CD8-positive, alpha-beta memory T cell (primary cell): ENCODE data around the gene DYNLT4. TPM values are rescaled to one million over a fixed set of nuclear protein-coding genes. Genes with fewer than 3 reads are reported as not detected.
"Not testable (repeated sequence)": the region's sequence is repeated elsewhere in the genome, so short reads cannot be mapped to it uniquely, and the experiment has no call there.

Source experiments
- CTCF ChIA-PET: fragments of 350-600 bp; sonication (Branson Sonifier 250); formaldehyde crosslinking; loops from one replicate; lab custom pipeline; 2021; ENCODE audit warnings: antibody characterized with exemption; lab: Charles Lee
- POLR2A ChIA-PET: fragments of 350-600 bp; sonication (Branson Sonifier 250); formaldehyde crosslinking; loops from one replicate; lab custom pipeline; 2021; ENCODE audit warnings: antibody characterized with exemption; lab: Charles Lee
- DNase-seq, 5 donors: peaks; one replicate each; pipeline versions ENCODE4 v3.0.0 to v3.0.0-alpha.2; 2020 to 2022; ENCODE audit warnings: mixed read lengths in 1 of 5
- H3K27ac ChIP-seq: one replicate; pipeline ENCODE4 v1.7.0; 2013; ENCODE audit warnings: low read depth, mild to moderate bottlenecking, low read length, moderate library complexity
- H3K27me3 ChIP-seq: 2 replicates; pipeline ENCODE4 v1.7.0; 2013; ENCODE audit warnings: low read length, mild to moderate bottlenecking; ENCODE audit not compliant: insufficient read depth, poor library complexity, severe bottlenecking
- H3K36me3 ChIP-seq: 2 replicates; pipeline ENCODE4 v1.7.0; 2013; ENCODE audit warnings: mild to moderate bottlenecking, low read length, moderate library complexity; ENCODE audit not compliant: insufficient read depth
- H3K4me1 ChIP-seq: 2 replicates; pipeline ENCODE4 v1.7.0; 2013; ENCODE audit warnings: mild to moderate bottlenecking, low read length, moderate library complexity; ENCODE audit not compliant: insufficient read depth
- H3K4me3 ChIP-seq: 2 replicates; pipeline ENCODE4 v1.7.0; 2013; ENCODE audit warnings: mild to moderate bottlenecking, low read length
- H3K9me3 ChIP-seq: 2 replicates; pipeline ENCODE4 v1.7.0; 2013; ENCODE audit warnings: mild to moderate bottlenecking, low read length
- H3K27ac Mint-ChIP-seq, 8 donors: one replicate each; pipeline ENCODE4 v1.8.0; 2020 to 2021; ENCODE audit warnings: mixed read lengths in 8 of 8, mild to moderate bottlenecking in 6 of 8, inconsistent platforms in 3 of 8, moderate library complexity in 3 of 8
- H3K27me3 Mint-ChIP-seq, 2 donors: one replicate each; pipeline ENCODE4 v1.8.0; 2020 to 2021; ENCODE audit warnings: mixed read lengths in 2 of 2, mild to moderate bottlenecking in 1 of 2, moderate library complexity in 1 of 2
- H3K36me3 Mint-ChIP-seq, 3 donors: one replicate each; pipeline ENCODE4 v1.8.0; 2020 to 2021; ENCODE audit warnings: mixed read lengths in 3 of 3, inconsistent platforms in 1 of 3, mild to moderate bottlenecking in 1 of 3
- H3K4me1 Mint-ChIP-seq, 3 donors: one replicate each; pipeline ENCODE4 v1.8.0; 2020 to 2021; ENCODE audit warnings: mixed read lengths in 3 of 3, inconsistent platforms in 1 of 3, mild to moderate bottlenecking in 1 of 3
- H3K4me3 Mint-ChIP-seq, 7 donors: one replicate each; pipeline ENCODE4 v1.8.0; 2020 to 2021; ENCODE audit warnings: mixed read lengths in 7 of 7, mild to moderate bottlenecking in 6 of 7, moderate library complexity in 4 of 7, inconsistent platforms in 2 of 7
- H3K9me3 Mint-ChIP-seq, 5 donors: one replicate each; pipeline ENCODE4 v1.8.0; 2020 to 2022; ENCODE audit warnings: mixed read lengths in 5 of 5, mild to moderate bottlenecking in 3 of 5, moderate library complexity in 2 of 5, inconsistent platforms in 1 of 5
- polyA plus RNA-seq: library from polyadenylated mRNA; unstranded; fragments of 300-500 nt; fragmentation: Illumina TruSeq; gene quantifications from one replicate; pipeline ENCODE4 v1.2.3, GENCODE V29; 2021
- total RNA-seq, 2 experiments: library from RNA; stranded (reverse); gene quantifications; one replicate each; pipeline ENCODE4 v1.2.3, GENCODE V29; 2021

The DYNLT4 gene
- total and polyA plus RNA-seq, 3 experiments from 2014 or later = 0.28 to 0.31 TPM; not detected in 1

GRCh38 chr1:44777547-44777946 lies 29.6 kb downstream of the DYNLT4 start:
- Histone ChIP-seq H3K4me1 (peaks cover 27% of the 10 kb centered on the region), H3K9me3 (no peaks in the 10 kb centered on the region), H3K27ac (peak overlapping the region; percentile 92), H3K36me3 (peaks cover 26% of the 10 kb centered on the region), H3K4me3 (no peak overlapping the region), H3K27me3 (no peaks in the 10 kb centered on the region)
- ChIA-PET CTCF (interaction anchor here (1.2 to 3.6 kb wide), 6 partner anchors 7 to 237 kb away, joined by 3 to 26 read pairs (median 4); partner anchors contain the start of gene PLK3), POLR2A (interaction anchor here (0.6 to 3.2 kb wide), 3 partner anchors 9 to 913 kb away, joined by 3 to 49 read pairs (median 3); partner anchors contain the start of genes BEST4 and PLK3)
- H3K27ac Mint-ChIP-seq = peak overlapping the region; percentile 64 to 96 (median 93)
- no peaks in the 10 kb centered on the region for H3K9me3 Mint-ChIP-seq
- H3K27me3 Mint-ChIP-seq = no peaks in the 10 kb centered on the region
- DNase-seq = no peak
- H3K36me3 Mint-ChIP-seq = peaks cover 13 to 61% (median 21%) of the 10 kb centered on the region in 3 donors
- H3K4me1 Mint-ChIP-seq = peaks cover 40 to 43% (median 42%) of the 10 kb centered on the region in 3 donors
- peak overlapping the region; percentile 90 to 99 (median 94) for H3K4me3 Mint-ChIP-seq

DNA sequence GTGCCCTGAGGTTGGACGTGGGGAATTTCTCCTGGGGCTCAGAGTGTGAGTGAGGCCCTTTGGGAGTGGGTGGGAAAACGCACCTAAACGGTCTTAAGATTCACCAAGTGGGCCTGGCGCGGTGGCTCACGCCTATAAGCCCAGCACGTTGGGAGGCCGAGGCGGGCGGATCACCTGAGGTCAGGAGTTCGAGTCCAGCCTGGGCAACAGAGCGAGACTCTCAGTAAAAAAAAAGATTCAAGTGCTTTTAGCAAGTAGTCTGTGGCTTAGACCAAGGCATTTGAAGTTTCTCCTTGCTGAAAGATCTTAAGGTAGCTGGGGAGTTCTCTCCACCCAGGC lies 30.5 kb downstream of the DYNLT4 start:
- Mint-ChIP-seq H3K4me3 (peak overlapping the region; percentile 90 to 99 (median 94)), H3K9me3 (no peaks in the 10 kb centered on the region), H3K36me3 (peaks cover 13 to 59% (median 21%) of the 10 kb centered on the region in 3 donors), H3K27ac (peak overlapping the region; percentile 89 to 97 (median 94)), H3K4me1 (peaks cover 40 to 43% (median 42%) of the 10 kb centered on the region in 3 donors), H3K27me3 (no peaks in the 10 kb centered on the region)
- Histone ChIP-seq H3K27ac (peak overlapping the region; percentile 92), H3K4me3 (peak overlapping the region; percentile 95), H3K27me3 (no peaks in the 10 kb centered on the region), H3K9me3 (no peaks in the 10 kb centered on the region), H3K36me3 (peaks cover 26% of the 10 kb centered on the region), H3K4me1 (peaks cover 27% of the 10 kb centered on the region)
- DNase-seq = no peak
- CTCF ChIA-PET = interaction anchor here (1.1 to 3.6 kb wide), 8 partner anchors 8 to 62 kb away, joined by 3 to 26 read pairs (median 5); partner anchors contain the start of genes BEST4, BTBD19, PLK3 and RNU5D-1
- POLR2A ChIA-PET = interaction anchor here (0.6 to 3.2 kb wide), 11 partner anchors 9 to 563 kb away, joined by 3 to 49 read pairs (median 11); partner anchors contain the start of genes BEST4, BTBD19, DYNLT4 and HECTD3

DNA sequence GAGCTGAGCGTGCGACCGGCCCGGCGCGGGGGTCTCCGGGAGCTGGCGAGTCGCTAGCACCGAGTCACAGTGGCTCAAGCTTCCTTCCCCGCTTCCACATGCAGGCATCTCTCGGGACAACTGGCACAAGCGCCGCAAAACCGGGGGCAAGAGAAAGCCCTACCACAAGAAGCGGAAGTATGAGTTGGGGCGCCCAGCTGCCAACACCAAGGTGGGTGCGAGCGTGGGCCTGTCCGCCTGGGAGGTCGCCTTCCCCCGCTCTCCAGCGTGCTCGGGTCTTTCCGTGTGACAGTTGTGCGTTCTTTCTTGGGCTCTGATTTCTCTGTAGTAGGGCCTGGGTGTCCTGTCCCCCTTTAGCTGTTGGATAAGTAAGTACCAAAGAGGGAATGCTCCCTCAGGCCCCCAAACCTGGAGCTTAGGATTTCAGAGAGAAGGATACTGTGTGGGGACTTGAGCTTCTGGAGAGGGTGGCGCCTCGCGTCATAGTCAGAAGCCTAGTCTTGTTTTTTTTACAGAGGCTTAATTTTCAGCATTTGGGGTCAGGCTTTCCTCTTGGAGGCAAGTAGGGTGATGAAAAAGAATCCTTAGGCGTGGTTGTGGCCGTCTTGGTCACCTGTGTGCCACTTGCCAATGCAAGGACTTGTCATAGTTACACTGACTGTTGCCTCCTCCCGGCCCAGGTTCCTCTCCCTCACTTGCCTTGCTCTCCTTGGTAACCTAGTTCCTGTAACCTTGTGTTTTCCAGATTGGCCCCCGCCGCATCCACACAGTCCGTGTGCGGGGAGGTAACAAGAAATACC lies 31.0 kb downstream of the DYNLT4 start:
- Mint-ChIP-seq H3K4me3 (peak overlapping the region; percentile 90 to 99 (median 94)), H3K27ac (peak overlapping the region; percentile 89 to 97 (median 94)), H3K36me3 (peaks cover 8 to 53% (median 20%) of the 10 kb centered on the region in 3 donors), H3K4me1 (peaks cover 40 to 43% (median 42%) of the 10 kb centered on the region in 3 donors), H3K9me3 (no peaks in the 10 kb centered on the region), H3K27me3 (no peaks in the 10 kb centered on the region)
- H3K27ac ChIP-seq = peak overlapping the region; percentile 92
- H3K36me3 ChIP-seq = peaks cover 21% of the 10 kb centered on the region
- no peaks in the 10 kb centered on the region for H3K27me3 ChIP-seq
- H3K9me3 ChIP-seq = no peaks in the 10 kb centered on the region
- ChIA-PET CTCF (interaction anchor here (0.6 to 3.6 kb wide), 13 partner anchors 9 to 527 kb away, joined by 3 to 26 read pairs (median 4); partner anchors contain the start of genes BEST4, BTBD19, PLK3 and RNU5D-1), POLR2A (interaction anchor here (0.6 to 3.2 kb wide), 17 partner anchors 10 to 746 kb away, joined by 3 to 49 read pairs (median 6); partner anchors contain the start of genes BEST4, BTBD19, DYNLT4 and HECTD3)
- H3K4me3 ChIP-seq = peak overlapping the region; percentile 95
- peak in 3 of 5 donors; percentile 52 to 64 (median 52) for DNase-seq
- peaks cover 27% of the 10 kb centered on the region for H3K4me1 ChIP-seq

DNA sequence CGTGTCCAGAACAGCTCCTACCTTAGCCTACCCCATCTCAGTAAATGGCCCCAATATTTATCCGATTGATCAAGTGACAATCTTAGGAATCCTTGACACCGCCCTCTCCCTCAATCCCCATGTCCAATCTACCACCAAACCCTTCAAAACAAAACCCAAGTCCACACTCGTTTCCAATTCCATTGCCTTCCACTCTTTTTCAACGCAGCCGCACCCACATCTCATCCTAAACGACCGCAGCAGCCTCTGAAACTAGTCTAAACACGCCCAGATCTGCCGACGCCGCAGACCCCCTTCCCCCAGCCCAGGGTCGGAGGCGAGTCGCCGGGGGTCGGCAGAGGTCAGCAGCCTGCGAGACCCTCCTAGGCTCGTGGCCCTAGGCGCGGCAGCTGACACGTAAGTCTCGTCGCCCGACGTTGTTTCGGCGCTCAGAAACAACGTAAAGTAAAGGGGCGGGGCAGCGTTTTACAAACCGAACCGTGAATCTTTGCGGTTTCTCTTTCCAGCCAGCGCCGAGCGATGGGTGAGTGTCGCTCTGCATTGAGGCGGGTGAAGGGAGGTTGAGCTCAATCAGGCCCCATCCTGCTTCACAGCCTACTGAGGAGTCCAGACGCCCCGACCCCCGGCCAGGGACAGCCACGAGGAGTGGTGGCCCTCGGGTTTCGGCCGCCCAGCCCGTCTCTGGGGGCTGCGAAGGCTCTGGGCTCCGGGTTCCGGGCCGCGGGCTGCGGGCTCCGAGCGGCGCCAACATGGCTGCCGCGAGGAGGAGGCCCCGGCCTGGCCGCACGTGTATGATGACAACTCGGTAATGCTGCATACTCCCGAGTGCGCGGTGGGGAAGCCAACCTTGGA lies 31.8 kb downstream of the DYNLT4 start, which contains the start of gene RPS8:
TSS of gene RPS8 (plus strand) at position 463 of the 852 bp plus-strand sequence. CDS start at position 520, 57 bp downstream.
- no peaks in the 10 kb centered on the region for H3K9me3 Mint-ChIP-seq
- peaks cover 39 to 43% (median 42%) of the 10 kb centered on the region in 3 donors for H3K4me1 Mint-ChIP-seq
- Histone ChIP-seq H3K9me3 (no peaks in the 10 kb centered on the region), H3K27ac (peak within 1 kb of the TSS; percentile 92), H3K27me3 (no peaks in the 10 kb centered on the region), H3K4me3 (peak within 1 kb of the TSS; percentile 95), H3K36me3 (peaks cover 21% of the 10 kb centered on the region), H3K4me1 (peaks cover 27% of the 10 kb centered on the region)
- POLR2A ChIA-PET = interaction anchor here (0.5 to 3.2 kb wide), 19 partner anchors 11 to 849 kb away, joined by 3 to 49 read pairs (median 6); partner anchors contain the start of genes BEST4, BTBD19, CCDC163 and DYNLT4
- peak within 1 kb of the TSS; percentile 93 to 99 (median 97) for H3K27ac Mint-ChIP-seq
- peak; percentile 76 to 92 (median 84) for DNase-seq
- H3K27me3 Mint-ChIP-seq = no peaks in the 10 kb centered on the region
- CTCF ChIA-PET = interaction anchor here (0.6 to 3.6 kb wide), 13 partner anchors 9 to 528 kb away, joined by 3 to 26 read pairs (median 4); partner anchors contain the start of genes BEST4, BTBD19, EIF2B3 and PLK3
- peaks cover 8 to 45% (median 17%) of the 10 kb centered on the region in 3 donors for H3K36me3 Mint-ChIP-seq
- H3K4me3 Mint-ChIP-seq = peak within 1 kb of the TSS; percentile 90 to 99 (median 94)

DNA sequence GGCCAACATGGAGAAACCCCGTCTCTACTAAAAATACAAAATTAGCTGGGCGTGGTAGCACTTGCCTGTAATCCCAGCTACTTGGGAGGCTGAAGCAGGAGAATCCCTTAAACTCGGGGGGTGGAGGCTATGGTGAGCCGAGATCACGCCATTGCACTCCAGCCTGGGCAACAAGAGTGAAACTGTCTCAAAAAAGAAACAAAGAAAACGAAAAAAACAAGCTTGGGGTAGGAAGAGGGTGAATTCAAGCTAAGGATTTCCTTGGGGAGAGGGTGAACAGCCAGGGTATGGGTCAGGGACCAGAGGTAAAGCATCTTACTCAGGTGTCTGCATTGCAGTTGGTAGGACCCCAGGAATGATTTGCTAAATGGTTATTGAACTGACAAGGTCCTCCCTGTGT lies 40.7 kb downstream of the DYNLT4 start:
- CTCF ChIA-PET = interaction anchor here (0.9 to 1.7 kb wide), 3 partner anchors 18 to 35 kb away, joined by 3 to 5 read pairs (median 3); no protein-coding TSS in a partner anchor
- H3K36me3 Mint-ChIP-seq, POLR2A ChIA-PET: not testable (repeated sequence)

DNA sequence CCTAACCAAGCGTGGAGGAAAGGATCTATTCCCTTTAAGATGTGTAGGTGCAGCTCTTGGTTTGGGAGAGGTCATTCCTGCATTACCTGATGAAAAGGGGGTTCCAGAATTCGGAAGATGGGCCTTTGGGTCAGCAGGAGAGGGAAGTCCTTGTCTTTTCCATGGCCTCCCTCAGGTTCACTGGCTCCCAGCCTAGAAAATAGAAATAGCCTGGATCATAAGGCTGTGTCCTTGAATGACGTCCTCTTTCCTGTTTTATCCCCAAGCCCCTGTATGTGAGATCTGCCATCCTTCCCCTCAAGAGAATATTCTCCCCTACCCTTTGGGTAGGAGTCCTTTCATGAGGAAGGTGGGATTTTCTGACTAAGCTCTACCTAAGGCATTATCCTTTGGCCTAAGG lies 46.3 kb downstream of the DYNLT4 start:
- Mint-ChIP-seq H3K9me3 (no peaks in the 10 kb centered on the region), H3K4me3 (no peak overlapping the region), H3K4me1 (peaks cover 4 to 6% (median 4%) of the 10 kb centered on the region in 3 donors), H3K27ac (peak overlapping the region in 1 of 8 donors; percentile 58), H3K27me3 (no peaks in the 10 kb centered on the region), H3K36me3 (peaks cover 0 to 2% (median 0%) of the 10 kb centered on the region in 3 donors)
- H3K27me3 ChIP-seq = no peaks in the 10 kb centered on the region
- POLR2A ChIA-PET = no interaction called here
- no peak overlapping the region for H3K27ac ChIP-seq
- no peak overlapping the region for H3K4me3 ChIP-seq
- DNase-seq = no peak
- no peaks in the 10 kb centered on the region for H3K4me1 ChIP-seq
- no peaks in the 10 kb centered on the region for H3K36me3 ChIP-seq
- no peaks in the 10 kb centered on the region for H3K9me3 ChIP-seq
- CTCF ChIA-PET = no interaction called here

More for the DNA sequence above, 40.7 kb downstream of the DYNLT4 start:
- H3K36me3 ChIP-seq, H3K4me1 Mint-ChIP-seq, H3K9me3 ChIP-seq, H3K4me1 ChIP-seq, H3K27ac ChIP-seq, DNase-seq, H3K4me3 ChIP-seq, H3K27me3 ChIP-seq, H3K4me3 Mint-ChIP-seq, H3K27ac Mint-ChIP-seq, H3K27me3 Mint-ChIP-seq, H3K9me3 Mint-ChIP-seq: not testable (repeated sequence)

- no peaks in the 10 kb centered on the region for H3K27me3 Mint-ChIP-seq
- Histone ChIP-seq H3K4me1 (no peaks in the 10 kb centered on the region), H3K27me3 (no peaks in the 10 kb centered on the region), H3K4me3 (no peak overlapping the region), H3K36me3 (no peaks in the 10 kb centered on the region), H3K9me3 (no peaks in the 10 kb centered on the region), H3K27ac (no peak overlapping the region)
- H3K9me3 Mint-ChIP-seq = no peaks in the 10 kb centered on the region
- H3K4me1 Mint-ChIP-seq = peaks cover 4 to 6% (median 4%) of the 10 kb centered on the region in 3 donors
- peaks cover 0 to 2% (median 0%) of the 10 kb centered on the region in 3 donors for H3K36me3 Mint-ChIP-seq
- no peak for DNase-seq
- H3K4me3 Mint-ChIP-seq = no peak overlapping the region
- POLR2A ChIA-PET = no interaction called here
- H3K27ac Mint-ChIP-seq = peak overlapping the region in 1 of 8 donors; percentile 66
- CTCF ChIA-PET = interaction anchor here (1.1 kb wide), 1 partner anchor 106 kb away, joined by 3 read pairs; no protein-coding TSS in a partner anchor
Measured at GRCh38 chr1:44759077-44759476, 48.1 kb downstream of the DYNLT4 start.
